Globus pallidus (tissue), 1 donor: Measurements from ENCODE around the gene ZDHHC14.

ENCODE experiments used
- DNase-seq: peaks from one replicate; pipeline ENCODE4 v3.0.0-alpha.2; 2015; ENCODE audit warnings: low spot score

The ZDHHC14 gene

DNA sequence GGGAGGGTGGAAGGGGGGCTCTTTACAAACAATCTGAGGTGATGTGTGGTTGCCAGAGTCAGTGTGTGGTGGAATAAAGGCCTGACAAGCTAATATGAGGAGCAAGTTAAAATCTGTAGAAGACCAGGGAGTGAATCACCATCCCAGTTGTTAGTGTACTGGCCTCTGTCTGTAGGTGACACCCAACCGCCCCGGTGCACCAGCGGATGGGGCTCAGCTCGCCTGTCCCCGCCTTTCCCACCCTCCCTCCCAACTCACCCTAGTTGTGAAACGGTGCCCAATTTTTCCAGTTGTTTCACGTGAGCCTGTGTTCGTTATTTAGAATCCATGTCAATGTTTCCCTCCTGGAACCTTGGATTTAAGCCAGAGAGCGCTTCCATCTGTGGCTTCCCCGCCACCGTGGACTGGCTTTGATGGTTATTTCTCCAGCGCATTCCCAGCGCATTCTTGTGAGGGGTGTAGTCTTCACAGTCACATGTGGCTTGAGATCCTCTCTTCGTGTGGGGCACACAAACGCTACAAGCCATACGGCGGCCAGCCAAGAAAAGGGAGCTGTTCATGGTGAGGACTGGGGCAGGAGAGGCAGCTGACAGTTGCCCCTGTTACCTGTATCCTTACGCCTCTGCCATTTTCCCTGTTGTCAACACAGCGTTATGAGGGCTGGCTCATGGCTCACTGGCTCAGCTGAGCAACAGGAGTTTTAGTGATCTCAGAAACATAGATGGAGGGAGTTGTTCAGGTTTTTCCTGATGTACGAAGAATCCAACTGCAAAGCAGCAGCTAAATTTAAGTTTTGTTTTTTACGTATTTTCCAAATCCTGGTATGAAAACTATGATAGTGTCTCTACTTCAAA lies 137.6 kb downstream of the ZDHHC14 start:
- DNase-seq: no peak

- DNase-seq: no peak
Observed at GRCh38 chr6:157519255-157520116, 138.5 kb downstream of the ZDHHC14 start.

GRCh38 chr6:157520117-157520406 lies 139.1 kb downstream of the ZDHHC14 start:
- no peak for DNase-seq

GRCh38 chr6:157520596-157521361 lies 139.8 kb downstream of the ZDHHC14 start:
- no peak for DNase-seq

GRCh38 chr6:157521362-157522335 lies 140.7 kb downstream of the ZDHHC14 start:
- DNase-seq: no peak

- no peak for DNase-seq
Observed at GRCh38 chr6:157522472-157522871, 141.5 kb downstream of the ZDHHC14 start.

- no peak for DNase-seq
Observed at GRCh38 chr6:157524735-157525134, 143.7 kb downstream of the ZDHHC14 start.

- no peak for DNase-seq
Observed at GRCh38 chr6:157525292-157525889, 144.4 kb downstream of the ZDHHC14 start.

- no peak for DNase-seq
Observed at GRCh38 chr6:157525918-157526425, 145.0 kb downstream of the ZDHHC14 start.

- DNase-seq: no peak
Observed at GRCh38 chr6:157527471-157527907, 146.5 kb downstream of the ZDHHC14 start.

DNA sequence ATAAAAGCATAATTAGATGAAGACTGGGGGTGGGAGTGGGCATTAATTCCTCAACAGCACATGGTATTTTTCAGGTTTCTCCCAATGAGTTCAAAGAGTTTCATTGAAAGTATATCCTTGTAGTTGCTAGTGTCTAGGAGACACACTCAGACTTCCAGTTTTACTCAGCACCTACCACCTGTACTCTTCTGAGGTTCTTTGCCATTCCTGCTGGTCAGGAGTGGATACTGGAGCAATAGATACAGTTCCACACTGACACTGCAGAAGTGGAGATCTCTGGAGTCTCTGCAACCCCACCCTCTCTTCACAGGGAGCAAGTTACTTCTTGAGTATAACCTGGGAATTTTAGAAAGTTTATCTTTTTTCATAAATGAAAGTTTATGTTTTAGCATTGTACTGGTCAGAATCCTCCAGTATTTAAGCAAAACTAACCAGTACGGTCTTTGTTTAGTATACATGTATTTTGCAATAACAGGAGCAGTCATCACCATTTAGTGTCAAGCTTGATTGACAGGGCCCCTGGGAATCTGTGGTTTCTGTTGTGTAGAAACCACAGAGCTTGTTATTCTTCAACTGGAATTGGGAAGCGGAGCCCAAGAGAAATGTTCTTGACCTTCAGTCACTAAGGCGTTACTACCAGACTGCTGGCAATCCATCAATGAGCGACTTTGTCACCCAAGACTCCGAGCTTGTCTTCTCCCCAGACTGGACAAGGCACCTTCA lies 148.1 kb downstream of the ZDHHC14 start:
- no peak for DNase-seq

DNA sequence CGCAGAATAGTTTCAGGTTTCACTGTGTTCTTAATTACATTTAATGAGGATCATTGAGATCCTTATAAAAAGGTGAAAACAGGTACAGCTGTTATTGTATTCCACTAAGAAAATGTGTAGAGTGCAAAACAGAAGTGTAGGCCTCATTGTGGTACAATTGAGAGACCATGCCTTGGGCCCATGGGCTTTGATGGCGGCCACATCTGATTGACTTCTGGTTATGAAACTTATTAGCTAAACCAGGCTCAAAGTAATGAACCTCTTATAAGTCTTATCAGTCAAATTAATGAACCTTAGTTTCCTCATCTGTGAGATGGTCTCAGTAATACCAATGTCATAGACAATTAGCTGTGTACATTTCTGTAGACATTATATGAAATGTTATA lies 148.7 kb downstream of the ZDHHC14 start:
- no peak for DNase-seq

DNA sequence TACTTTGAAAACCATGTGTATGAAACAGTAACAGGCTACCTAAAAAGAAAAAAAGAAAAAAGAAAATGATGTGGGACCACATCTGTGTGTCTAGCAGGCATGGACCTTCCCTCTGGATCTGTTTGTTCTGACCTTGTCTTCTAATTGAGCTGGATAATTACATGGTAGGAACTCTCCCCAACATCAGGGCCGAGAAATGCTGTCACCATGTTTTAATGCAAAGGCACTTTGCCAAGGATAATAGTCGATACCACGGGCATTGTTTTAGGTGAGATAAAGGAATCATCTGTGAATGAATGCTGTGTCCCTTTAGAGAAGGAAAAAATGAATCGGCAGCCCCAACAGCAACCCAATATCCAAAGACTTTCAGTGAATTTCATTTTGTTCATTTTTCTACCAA lies 149.1 kb downstream of the ZDHHC14 start:
- no peak for DNase-seq

- DNase-seq: no peak
Observed at GRCh38 chr6:157530724-157531168, 149.8 kb downstream of the ZDHHC14 start.

GRCh38 chr6:157531169-157531985 lies 150.4 kb downstream of the ZDHHC14 start:
- DNase-seq: no peak

DNA sequence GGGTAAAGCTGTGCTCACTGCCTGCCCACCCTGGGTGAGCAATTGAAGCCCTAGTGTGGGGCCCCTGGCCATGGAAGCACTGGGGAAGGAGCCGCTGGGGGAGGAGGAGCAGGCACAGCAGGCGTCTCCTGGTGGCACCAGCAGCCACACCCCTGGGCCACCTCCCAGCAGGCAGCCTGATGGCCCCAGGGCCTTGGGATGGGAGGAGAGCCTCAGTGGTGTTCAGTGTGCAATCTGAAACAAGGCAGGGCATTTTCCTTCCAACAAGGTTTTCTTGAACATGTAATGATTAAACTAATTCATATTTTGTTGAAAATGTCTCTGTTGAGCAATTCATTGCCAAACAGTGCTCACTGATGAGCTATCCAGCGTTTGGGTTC lies 151.0 kb downstream of the ZDHHC14 start:
- no peak for DNase-seq

DNA sequence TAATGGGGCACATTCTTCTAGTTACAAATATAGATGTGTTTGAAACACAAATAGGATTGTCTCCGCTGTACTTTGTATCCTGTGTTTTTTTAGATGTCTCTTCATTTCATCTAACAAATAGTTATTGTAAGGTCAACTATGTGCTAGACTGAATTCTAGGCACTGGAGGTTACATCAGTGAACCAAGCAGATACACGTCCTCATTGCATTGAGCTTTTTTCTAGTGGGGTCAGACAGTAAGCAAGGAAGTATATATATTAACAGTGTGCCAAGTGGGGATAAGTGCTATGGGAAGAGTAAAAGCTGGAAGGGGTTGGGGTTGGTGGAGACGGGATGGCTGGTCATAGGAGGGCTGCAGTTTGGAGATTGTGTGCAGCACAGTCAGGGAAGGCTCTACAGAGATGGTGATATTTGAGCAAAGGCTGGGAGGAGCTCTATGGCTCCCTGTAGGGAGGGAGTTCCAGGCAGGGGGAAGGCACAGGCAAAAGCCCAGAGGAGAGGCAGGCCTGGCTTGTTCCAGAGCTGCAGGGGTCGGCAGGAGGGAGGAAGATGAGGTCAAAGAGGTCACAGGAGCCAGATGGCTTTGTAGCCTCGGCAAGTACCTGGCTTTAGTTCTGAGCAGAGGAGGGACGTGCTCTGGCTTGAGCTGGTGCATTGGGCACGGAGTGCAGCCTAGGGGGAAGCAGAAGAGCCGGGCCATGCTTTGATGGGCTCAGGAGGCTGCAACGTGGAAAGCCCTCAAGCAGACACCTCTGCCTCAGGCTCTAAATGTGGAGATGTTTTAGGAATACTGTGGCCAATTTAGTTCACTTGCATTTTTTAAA lies 152.3 kb downstream of the ZDHHC14 start:
- DNase-seq: no peak
